ENCODE measurements around the gene TNNI3K. TPM values are rescaled to one million over a fixed set of nuclear protein-coding genes. Genes with fewer than 3 reads are reported as not detected.

Gene TNNI3K
- total and polyA plus RNA-seq, 9 of the 15 experiments (the other 6 are each of a cell fraction or from before 2014, with no cell fraction given), result 0.21 to 0.53 (median 0.32) TPM; not detected in 5

- no peak for TF ChIP-seq CHD7 (IDR thresholded peaks at IDR 0.05; ENCODE audit: low read depth, low read length)
- no peak for TF ChIP-seq ZNF121 (CRISPR knock-in tag; conservative IDR thresholded peaks at IDR 0.05)
- no peak for TF ChIP-seq ZFX (CRISPR knock-in tag; IDR thresholded peaks at IDR 0.05)
- TF ChIP-seq IFI16 (CRISPR knock-in tag; IDR thresholded peaks at IDR 0.05), result no peak
- no peak for TF ChIP-seq ETV5 (CRISPR knock-in tag; IDR thresholded peaks at IDR 0.05; ENCODE audit: low read depth)
- no peak for TF ChIP-seq PRMT5 (CRISPR knock-in tag; IDR thresholded peaks at IDR 0.05)
- no peak for TF ChIP-seq HDAC3 (IDR thresholded peaks at IDR 0.05; ENCODE audit: borderline replicate concordance, partially characterized antibody)
These were observed 357.6 kb downstream of the TNNI3K start (continued) for GRCh38 chr1:74592580-74593355.

Other genes with a start within 250 kb of the TNNI3K start
- 0.27 and 0.57 TPM in 2 replicates for gene LRRIQ3, start 37.2 kb upstream of the TNNI3K start, total RNA-seq (2014; rRNA removed)
- gene LRRIQ3, start 37.2 kb upstream of the TNNI3K start, total RNA-seq (2014; rRNA removed; fragmentation: Illumina TruSeq; extraction: Trizol), result 1.5 and 2.0 TPM in 2 replicates
- 1.2 and 1.6 TPM in 2 replicates for gene LRRIQ3, start 37.2 kb upstream of the TNNI3K start, total RNA-seq (2015; rRNA removed; fragmentation: Illumina TruSeq; extraction: Trizol)
- gene LRRIQ3, start 37.2 kb upstream of the TNNI3K start, total RNA-seq (2021), result 0.82 and 0.98 TPM in 2 replicates
- 1.2 and 2.0 TPM in 2 replicates for gene LRRIQ3, start 37.2 kb upstream of the TNNI3K start, polyA plus RNA-seq (2011; rRNA removed)
- 1.0 and 1.7 TPM in 2 replicates for gene LRRIQ3, start 37.2 kb upstream of the TNNI3K start, polyA plus RNA-seq (2014; fragmentation: Illumina TruSeq; extraction: Trizol)
- gene LRRIQ3, start 37.2 kb upstream of the TNNI3K start, polyA plus RNA-seq (2014; fragmentation: Nextera tagmentation; extraction: Ambion mirVana), result 1 to 10 TPM; 2.4 to 2.8 TPM
- gene LRRIQ3, start 37.2 kb upstream of the TNNI3K start, polyA plus RNA-seq (2014; rRNA removed), result 0.38 and 0.91 TPM in 2 replicates
- gene FPGT, start 37.1 kb upstream of the TNNI3K start, total RNA-seq (2014; rRNA removed), result 9.7 and 11.6 TPM in 2 replicates
- gene FPGT, start 37.1 kb upstream of the TNNI3K start, total RNA-seq (2014; rRNA removed; fragmentation: Illumina TruSeq; extraction: Trizol), result 22.5 and 25.1 TPM in 2 replicates
- gene FPGT, start 37.1 kb upstream of the TNNI3K start, total RNA-seq (2015; rRNA removed; fragmentation: Illumina TruSeq; extraction: Trizol), result 12.3 and 14.4 TPM in 2 replicates
- 19.9 and 20.9 TPM in 2 replicates for gene FPGT, start 37.1 kb upstream of the TNNI3K start, total RNA-seq (2021)
- gene FPGT, start 37.1 kb upstream of the TNNI3K start, polyA plus RNA-seq (2011; rRNA removed), result 15.5 and 23.0 TPM in 2 replicates
- 18.2 and 22.9 TPM in 2 replicates for gene FPGT, start 37.1 kb upstream of the TNNI3K start, polyA plus RNA-seq (2014; fragmentation: Illumina TruSeq; extraction: Trizol)
- 10 to 100 TPM; 23.5 to 24.3 TPM for gene FPGT, start 37.1 kb upstream of the TNNI3K start, polyA plus RNA-seq (2014; fragmentation: Nextera tagmentation; extraction: Ambion mirVana)
- 12.1 and 14.6 TPM in 2 replicates for gene FPGT, start 37.1 kb upstream of the TNNI3K start, polyA plus RNA-seq (2014; rRNA removed)

All from K562 (cell line).